GM12878 (cell line): ENCODE results near the gene TMEM140. TPM values are rescaled to one million over a fixed set of nuclear protein-coding genes. Genes with fewer than 3 reads are reported as not detected.

ENCODE experiments used
- ATAC-seq: fragments of 200-7000 bp; cut with Tn5 transposase; 3 replicates; pipeline ENCODE4 v1.9.1; 2020; ENCODE audit warnings: mild to moderate bottlenecking, moderate library complexity
- BruUV-seq: library from RNA; stranded (reverse); fragments of 400-500 nt; replicated peaks from 2 replicates; lab custom pipeline; 2021; lab: Mats Ljungman, UMichigan
- CTCF ChIA-PET: fragments of 300-600 bp; sonication (Branson Sonifier 250); formaldehyde crosslinking; extraction: SDS; loops from one replicate; lab custom pipeline; 2021; ENCODE audit warnings: inconsistent platforms; lab: Yijun Ruan, JAX
- POLR2A ChIA-PET: fragments of 350-600 bp; formaldehyde crosslinking; extraction: SDS; loops from one replicate; lab custom pipeline; 2021; ENCODE audit warnings: inconsistent platforms; lab: Charles Lee
- RAD21 ChIA-PET: fragments of 300-600 bp; sonication (Branson Sonifier 250); formaldehyde crosslinking; loops from one replicate; lab custom pipeline; 2023; ENCODE audit warnings: antibody characterized with exemption; ENCODE audit not compliant: unreplicated experiment; lab: Charles Lee
- SMC1A ChIA-PET: fragments of 300-600 bp; sonication (Branson Sonifier 250); formaldehyde crosslinking; loops from one replicate; lab custom pipeline; 2023; ENCODE audit not compliant: unreplicated experiment, uncharacterized antibody; lab: Charles Lee
- DNase-seq: peaks from one replicate; pipeline ENCODE4 v3.0.0-alpha.2; 2011; ENCODE audit warnings: low read depth, low spot score
- FAIRE-seq: peaks from 3 replicates; lab custom pipeline; 2011; peaks lifted over from hg19 to GRCh38; lab: Jason Lieb, UNC
- H2AFZ ChIP-seq: 2 replicates; pipeline ENCODE4 v1.6.0; 2011; ENCODE audit warnings: low read depth, low read length, control low read depth; ENCODE audit not compliant: control insufficient read depth
- H3K27ac ChIP-seq: 2 replicates; pipeline ENCODE4 v1.5.1; 2011; ENCODE audit warnings: control low read depth; ENCODE audit not compliant: control insufficient read depth, insufficient read depth
- H3K27me3 ChIP-seq, 2 experiments: replicated peaks in 1 of 2; 2 replicates each; pipeline versions ENCODE4 v1.6.0 to v1.6.1; 2011; ENCODE audit warnings: low read length in 1 of 2; ENCODE audit not compliant: control insufficient read depth in 2 of 2, insufficient read depth in 2 of 2
- H3K36me3 ChIP-seq, 2 experiments: 2 replicates each; pipeline ENCODE4 v1.5.1; 2011; ENCODE audit warnings: low read length in 1 of 2; ENCODE audit not compliant: control insufficient read depth in 2 of 2, insufficient read depth in 2 of 2
- H3K4me1 ChIP-seq: 2 replicates; pipeline ENCODE4 v1.6.1; 2011; ENCODE audit warnings: mild to moderate bottlenecking, low read length, moderate library complexity, mixed read lengths; ENCODE audit not compliant: control insufficient read depth, insufficient read depth
- H3K4me2 ChIP-seq: 2 replicates; pipeline ENCODE4 v1.6.0; 2011; ENCODE audit warnings: control low read depth; ENCODE audit not compliant: control insufficient read depth, insufficient read depth
- H3K4me3 ChIP-seq: fragments of 200-600 bp; sonication (generic); 2 replicates; pipeline ENCODE4 v1.5.1; 2016
- H3K79me2 ChIP-seq: 2 replicates; pipeline ENCODE4 v1.6.0; 2011; ENCODE audit warnings: low read length; ENCODE audit not compliant: control insufficient read depth, insufficient read depth
- H3K9ac ChIP-seq: 2 replicates; pipeline ENCODE4 v1.8.0; 2011; ENCODE audit warnings: low read length, control low read depth, mixed read lengths; ENCODE audit not compliant: control insufficient read depth, insufficient read depth
- H3K9me3 ChIP-seq: replicated peaks from 3 replicates; pipeline ENCODE4 v1.5.1; 2011; ENCODE audit warnings: mild to moderate bottlenecking, low read length; ENCODE audit not compliant: control insufficient read depth, insufficient read depth
- H4K20me1 ChIP-seq: 2 replicates; pipeline ENCODE4 v1.6.0; 2011; ENCODE audit not compliant: control insufficient read depth, insufficient read depth
- BACH1 ChIP-seq: fragments of 450-650 bp; IDR thresholded peaks from 2 replicates; pipeline ENCODE4 v1.6.1; 2017; ENCODE audit warnings: mild to moderate bottlenecking, borderline replicate concordance
- CHD4 ChIP-seq: fragments of 200-600 bp; sonication (generic); IDR thresholded peaks from 2 replicates; pipeline ENCODE4 v1.6.1; 2016; ENCODE audit warnings: mild to moderate bottlenecking
- IKZF1 ChIP-seq: fragments of 450-650 bp; conservative IDR thresholded peaks from 2 replicates; pipeline ENCODE4 v1.6.1; 2017; ENCODE audit warnings: antibody characterized with exemption, mild to moderate bottlenecking
- MLLT1 ChIP-seq: fragments of 450-650 bp; IDR thresholded peaks from 2 replicates; pipeline ENCODE4 v1.6.1; 2016; ENCODE audit warnings: mild to moderate bottlenecking
- NFIC ChIP-seq: IDR thresholded peaks from 2 replicates; pipeline ENCODE4 v1.6.1; 2012; ENCODE audit warnings: low read depth, mild to moderate bottlenecking, inconsistent platforms, low read length, moderate library complexity
- NFYB ChIP-seq: IDR thresholded peaks from 2 replicates; pipeline ENCODE4 v1.6.1; 2011; ENCODE audit warnings: low read depth, mild to moderate bottlenecking, low read length, improper control_type of control experiment, moderate library complexity; ENCODE audit not compliant: insufficient read depth
- NR2F1 ChIP-seq: fragments of 450-650 bp; conservative IDR thresholded peaks from 2 replicates; pipeline ENCODE4 v1.6.1; 2017; ENCODE audit warnings: mild to moderate bottlenecking
- POLR2AphosphoS2 ChIP-seq: IDR thresholded peaks from 2 replicates; pipeline ENCODE4 v1.6.1; 2011; ENCODE audit warnings: low read depth, mild to moderate bottlenecking, low read length, improper control_type of control experiment, moderate library complexity
- RB1 ChIP-seq: fragments of 450-650 bp; formaldehyde crosslinking; IDR thresholded peaks from 2 replicates; pipeline ENCODE4 v1.6.1; 2017; ENCODE audit warnings: mild to moderate bottlenecking, borderline replicate concordance
- RELA ChIP-seq: fragments of 450-650 bp; IDR thresholded peaks from 2 replicates; pipeline ENCODE4 v1.8.0; 2014; ENCODE audit warnings: borderline replicate concordance; ENCODE audit not compliant: partially characterized antibody
- RUNX3 ChIP-seq: IDR thresholded peaks from 2 replicates; pipeline ENCODE4 v1.6.1; 2012; ENCODE audit warnings: low read length, inconsistent platforms
- TCF3 ChIP-seq: IDR thresholded peaks from 2 replicates; pipeline ENCODE4 v1.6.1; 2012; ENCODE audit warnings: low read depth, mild to moderate bottlenecking, low read length, borderline replicate concordance; ENCODE audit not compliant: insufficient read depth
- ZNF24 ChIP-seq: fragments of 450-650 bp; IDR thresholded peaks from 2 replicates; pipeline ENCODE4 v1.6.1; 2017; ENCODE audit warnings: antibody characterized with exemption, mild to moderate bottlenecking
- WGBS: methylation state at CpG from one replicate; pipeline ENCODE4 v1.1.6; 2016; ENCODE audit warnings: low lambda C conversion rate; ENCODE audit not compliant: insufficient replicate concordance, insufficient coverage; ENCODE audit errors: missing lambda C conversion rate; 5-methylcytosine and 5-hydroxymethylcytosine counted together
- in situ Hi-C: fragments of 300-500 bp; cut with MboI; formaldehyde crosslinking; loops from 9 replicates; pipeline ENCODE4 v1.14.3; 2018; ENCODE audit warnings: mixed read lengths
- intact Hi-C: fragments of 100-400 bp; cut with micrococcal nuclease; formaldehyde crosslinking; loops from one replicate; pipeline ENCODE4 v1.14.2; 2022; ENCODE audit not compliant: unreplicated experiment
- polyA plus RNA-seq, 11 experiments: library from polyadenylated mRNA; depleted of rRNA in 4 of 11; unstranded in 6 of 11; stranded (reverse) in 5 of 11; fragments of >200 nt; fragmentation: Nextera tagmentation in 4 of 11; fragmentation: Illumina TruSeq in 1 of 11; extraction: Ambion mirVana in 4 of 11; extraction: Trizol in 1 of 11; gene quantifications; 1 replicate in 1 of 11; 2 replicates in 10 of 11; pipeline versions ENCODE4 v1.2.1 to v1.2.3, GENCODE V29; 2011 to 2016; ENCODE audit warnings: inconsistent platforms in 2 of 11, missing spikeins in 2 of 11, low read depth in 1 of 11
- total RNA-seq, 4 experiments: library from RNA; depleted of rRNA in 3 of 4; stranded (reverse); fragments of >200 nt in 3 of 4; fragmentation: Illumina TruSeq in 1 of 4; extraction: Trizol in 1 of 4; gene quantifications; 2 replicates each; pipeline versions ENCODE4 v1.2.1 to v1.2.3, GENCODE V29; 2013 to 2021
- TF ChIP-seq, protein P1 (sequence below): IDR thresholded peaks from 2 replicates; pipeline ENCODE4 v1.6.1; 2012; ENCODE audit warnings: low read length, inconsistent platforms
- TF ChIP-seq, protein P2 (sequence below): fragments of 450-650 bp; IDR thresholded peaks from 2 replicates; pipeline ENCODE4 v1.6.1; 2016; ENCODE audit warnings: mild to moderate bottlenecking
- TF ChIP-seq, protein P3 (sequence below): IDR thresholded peaks from 2 replicates; pipeline ENCODE4 v1.6.1; 2012; ENCODE audit warnings: low read depth, low read length, improper control_type of control experiment

TMEM140 gene
- total and polyA plus RNA-seq, 10 of the 15 experiments (the other 5 are each of a cell fraction or from before 2014, with no cell fraction given) = 0.85 to 20.7 (median 3.3) TPM

- ChIA-PET POLR2A (interaction anchor here (0.9 to 9.9 kb wide), 18 partner anchors 10 to 200 kb away, joined by 3 to 299 read pairs (median 8); partner anchors contain the start of genes CYREN, TMEM140 and WDR91), RAD21 (interaction anchor here (0.8 to 8.4 kb wide), 20 partner anchors 11 to 640 kb away, joined by 3 to 230 read pairs (median 6); partner anchors contain the start of genes AGBL3, AKR1B15, CYREN and TMEM140), SMC1A (interaction anchor here (0.8 to 9.3 kb wide), 23 partner anchors 9 to 203 kb away, joined by 3 to 251 read pairs (median 4); partner anchors contain the start of genes AGBL3, CYREN, TMEM140 and WDR91), CTCF (interaction anchor here (0.7 to 10.2 kb wide), 16 partner anchors 9 to 556 kb away, joined by 3 to 135 read pairs (median 5); partner anchors contain the start of genes AGBL3, CYREN, TMEM140 and WDR91)
- H3K9ac ChIP-seq = peak overlapping the region; percentile 54
- no peaks in the 10 kb centered on the region for H4K20me1 ChIP-seq
- peak overlapping the region; percentile 54; the same call in 1 of the 2 replicates for H3K4me3 ChIP-seq
- peak overlapping the region; percentile 66 for H3K4me2 ChIP-seq
- H2AFZ ChIP-seq = no peak overlapping the region
- H3K4me1 ChIP-seq = peaks cover 33% of the 10 kb centered on the region
- WGBS = 75% methylated on average over 12 of the region's 12 CpGs
- peaks cover 27 to 39% of the 10 kb centered on the region in 2 experiments for H3K36me3 ChIP-seq
- in situ Hi-C loops = no loop called here
- peak; percentile 72 for ATAC-seq
- no peaks in the 10 kb centered on the region; the same call in 2 of the 3 replicates for H3K9me3 ChIP-seq
- FAIRE-seq = peak; percentile 35
- intact Hi-C loops = loop anchor here (1.0 to 5.0 kb wide), 2 partner anchors 19 to 84 kb away; no protein-coding TSS in a partner anchor
- H3K27me3 ChIP-seq = no peaks in the 10 kb centered on the region
- peak overlapping the region; percentile 49 for H3K27ac ChIP-seq
- no TSS peak for BruUV-seq
- H3K79me2 ChIP-seq = peaks cover 32% of the 10 kb centered on the region
- DNase-seq = no peak
- TF ChIP-seq TCF3 = no peak
- TF ChIP-seq NFIC = 0 out of 2 replicates have a peak, but pooled peaks have one; percentile 8
- TF ChIP-seq RB1 = peak; percentile 74; the same call in 1 of the 2 replicates
- TF ChIP-seq, protein P1, sequence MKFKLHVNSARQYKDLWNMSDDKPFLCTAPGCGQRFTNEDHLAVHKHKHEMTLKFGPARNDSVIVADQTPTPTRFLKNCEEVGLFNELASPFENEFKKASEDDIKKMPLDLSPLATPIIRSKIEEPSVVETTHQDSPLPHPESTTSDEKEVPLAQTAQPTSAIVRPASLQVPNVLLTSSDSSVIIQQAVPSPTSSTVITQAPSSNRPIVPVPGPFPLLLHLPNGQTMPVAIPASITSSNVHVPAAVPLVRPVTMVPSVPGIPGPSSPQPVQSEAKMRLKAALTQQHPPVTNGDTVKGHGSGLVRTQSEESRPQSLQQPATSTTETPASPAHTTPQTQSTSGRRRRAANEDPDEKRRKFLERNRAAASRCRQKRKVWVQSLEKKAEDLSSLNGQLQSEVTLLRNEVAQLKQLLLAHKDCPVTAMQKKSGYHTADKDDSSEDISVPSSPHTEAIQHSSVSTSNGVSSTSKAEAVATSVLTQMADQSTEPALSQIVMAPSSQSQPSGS = peak; percentile 46; the same call in 1 of the 2 replicates
- peak; percentile 49; the same call in 1 of the 2 replicates for TF ChIP-seq BACH1
- TF ChIP-seq IKZF1 = peak; percentile 56
- peak; percentile 61; the same call in 1 of the 2 replicates for TF ChIP-seq NR2F1
- TF ChIP-seq POLR2AphosphoS2 = peak; percentile 33; the same call in 1 of the 2 replicates
- TF ChIP-seq CHD4 = no peak
- TF ChIP-seq, protein P2, sequence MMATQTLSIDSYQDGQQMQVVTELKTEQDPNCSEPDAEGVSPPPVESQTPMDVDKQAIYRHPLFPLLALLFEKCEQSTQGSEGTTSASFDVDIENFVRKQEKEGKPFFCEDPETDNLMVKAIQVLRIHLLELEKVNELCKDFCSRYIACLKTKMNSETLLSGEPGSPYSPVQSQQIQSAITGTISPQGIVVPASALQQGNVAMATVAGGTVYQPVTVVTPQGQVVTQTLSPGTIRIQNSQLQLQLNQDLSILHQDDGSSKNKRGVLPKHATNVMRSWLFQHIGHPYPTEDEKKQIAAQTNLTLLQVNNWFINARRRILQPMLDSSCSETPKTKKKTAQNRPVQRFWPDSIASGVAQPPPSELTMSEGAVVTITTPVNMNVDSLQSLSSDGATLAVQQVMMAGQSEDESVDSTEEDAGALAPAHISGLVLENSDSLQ = 0 out of 2 replicates have a peak, but pooled peaks have one; percentile 6
- no peak for TF ChIP-seq NFYB
- TF ChIP-seq MLLT1 = peak; percentile 82
- TF ChIP-seq RUNX3 = peak; percentile 46; the same call in 1 of the 2 replicates
- TF ChIP-seq RELA = peak; percentile 98
- TF ChIP-seq, protein P3, sequence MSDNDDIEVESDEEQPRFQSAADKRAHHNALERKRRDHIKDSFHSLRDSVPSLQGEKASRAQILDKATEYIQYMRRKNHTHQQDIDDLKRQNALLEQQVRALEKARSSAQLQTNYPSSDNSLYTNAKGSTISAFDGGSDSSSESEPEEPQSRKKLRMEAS = no peak
- TF ChIP-seq ZNF24 = no peak
These were observed 40.6 kb downstream of the TMEM140 start for GRCh38 chr7:135188298-135188984.
